ENCODE data around the gene ATG2A.

DNA sequence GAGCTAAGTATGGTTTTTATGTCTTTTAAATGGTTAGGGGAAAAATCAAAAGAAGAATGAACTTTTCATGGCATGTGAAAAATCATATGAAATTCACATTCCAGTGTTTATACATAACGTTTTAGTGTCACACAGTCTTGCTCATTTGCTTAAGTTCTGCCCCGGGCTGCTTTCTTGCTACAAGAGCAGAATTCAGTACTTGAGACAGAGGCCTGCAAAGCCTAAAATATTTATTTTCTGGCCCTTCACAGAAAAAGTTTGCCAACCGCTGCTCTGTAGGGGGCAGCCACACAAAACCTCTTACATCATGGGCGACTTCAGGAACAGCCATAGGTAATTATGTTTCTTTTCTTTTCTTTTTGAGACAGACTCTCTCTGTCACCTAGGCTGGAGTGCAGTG lies 1.0 kb upstream of the ATG2A start:
- TF ChIP-seq, protein P1, sequence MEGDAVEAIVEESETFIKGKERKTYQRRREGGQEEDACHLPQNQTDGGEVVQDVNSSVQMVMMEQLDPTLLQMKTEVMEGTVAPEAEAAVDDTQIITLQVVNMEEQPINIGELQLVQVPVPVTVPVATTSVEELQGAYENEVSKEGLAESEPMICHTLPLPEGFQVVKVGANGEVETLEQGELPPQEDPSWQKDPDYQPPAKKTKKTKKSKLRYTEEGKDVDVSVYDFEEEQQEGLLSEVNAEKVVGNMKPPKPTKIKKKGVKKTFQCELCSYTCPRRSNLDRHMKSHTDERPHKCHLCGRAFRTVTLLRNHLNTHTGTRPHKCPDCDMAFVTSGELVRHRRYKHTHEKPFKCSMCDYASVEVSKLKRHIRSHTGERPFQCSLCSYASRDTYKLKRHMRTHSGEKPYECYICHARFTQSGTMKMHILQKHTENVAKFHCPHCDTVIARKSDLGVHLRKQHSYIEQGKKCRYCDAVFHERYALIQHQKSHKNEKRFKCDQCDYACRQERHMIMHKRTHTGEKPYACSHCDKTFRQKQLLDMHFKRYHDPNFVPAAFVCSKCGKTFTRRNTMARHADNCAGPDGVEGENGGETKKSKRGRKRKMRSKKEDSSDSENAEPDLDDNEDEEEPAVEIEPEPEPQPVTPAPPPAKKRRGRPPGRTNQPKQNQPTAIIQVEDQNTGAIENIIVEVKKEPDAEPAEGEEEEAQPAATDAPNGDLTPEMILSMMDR (IDR thresholded peaks at IDR 0.05 in 8 of 11, conservative IDR thresholded peaks at IDR 0.05 in 3 of 11) = peak in 2 of 11 experiments; percentile 15 to 23
- TF ChIP-seq POLR2AphosphoS5 (IDR thresholded peaks at IDR 0.05) = no peak
